OCI-LY1 (cell line): Measurements from ENCODE around the gene CUEDC1.

Experiments
- H2AFZ ChIP-seq: fragments of 200-600 bp; sonication (generic), shearing (Covaris generic); 2 replicates; pipeline ENCODE4 v1.6.0; 2014; ENCODE audit warnings: antibody characterized with exemption, mild to moderate bottlenecking, low read length
- H3F3A ChIP-seq: fragments of 200-600 bp; sonication (generic), shearing (Covaris generic); 2 replicates; pipeline ENCODE4 v1.6.0; 2014; ENCODE audit warnings: mild to moderate bottlenecking, antibody characterized with exemption, low read length, moderate library complexity; ENCODE audit not compliant: insufficient read depth
- H3K27ac ChIP-seq: fragments of 200-600 bp; sonication (generic); 2 replicates; pipeline ENCODE4 v1.5.1; 2014; ENCODE audit warnings: low read length, mixed run types, mild to moderate bottlenecking, low read depth; ENCODE audit not compliant: poor library complexity, severe bottlenecking
- H3K27me3 ChIP-seq: fragments of 200-600 bp; sonication (generic); 2 replicates; pipeline ENCODE4 v1.6.0; 2014; ENCODE audit warnings: antibody characterized with exemption, mild to moderate bottlenecking, low read length, moderate library complexity; ENCODE audit not compliant: insufficient read depth
- H3K36me3 ChIP-seq: fragments of 200-600 bp; sonication (generic); 2 replicates; pipeline ENCODE4 v1.6.1; 2014; ENCODE audit warnings: mild to moderate bottlenecking, antibody characterized with exemption, low read length, moderate library complexity, mixed read lengths; ENCODE audit not compliant: insufficient read depth
- H3K4me1 ChIP-seq: fragments of 200-600 bp; sonication (generic); 2 replicates; pipeline ENCODE4 v1.5.1; 2014; ENCODE audit warnings: mild to moderate bottlenecking, low read length, moderate library complexity; ENCODE audit not compliant: insufficient read depth, severe bottlenecking
- H3K4me2 ChIP-seq: fragments of 200-600 bp; sonication (generic), shearing (Covaris generic); 2 replicates; pipeline ENCODE4 v1.6.1; 2014; ENCODE audit warnings: low read length
- H3K4me3 ChIP-seq: fragments of 200-600 bp; sonication (generic); 2 replicates; pipeline ENCODE4 v1.5.1; 2014; ENCODE audit warnings: low read length, low read depth, mild to moderate bottlenecking, mixed read lengths; ENCODE audit not compliant: poor library complexity, severe bottlenecking
- H3K79me2 ChIP-seq: fragments of 200-600 bp; shearing (Covaris generic); 2 replicates; pipeline ENCODE4 v1.6.1; 2016; ENCODE audit warnings: mixed run types, low read length, mixed read lengths; ENCODE audit not compliant: insufficient read depth
- H3K9ac ChIP-seq: fragments of 200-600 bp; sonication (generic), shearing (Covaris generic); 2 replicates; pipeline ENCODE4 v1.6.1; 2014; ENCODE audit warnings: mild to moderate bottlenecking, low read length, mixed read lengths
- H3K9me2 ChIP-seq: fragments of 200-600 bp; sonication (generic), shearing (Covaris generic); 2 replicates; pipeline ENCODE4 v1.6.1; 2014; ENCODE audit warnings: low read depth, mild to moderate bottlenecking, low read length, mixed read lengths
- H3K9me3 ChIP-seq: fragments of 200-600 bp; shearing (Covaris generic); 2 replicates; pipeline ENCODE4 v1.6.1; 2014; ENCODE audit warnings: low read length, mixed read lengths
- H4K20me1 ChIP-seq: fragments of 200-600 bp; sonication (generic), shearing (Covaris generic); 2 replicates; pipeline ENCODE4 v1.6.0; 2016; ENCODE audit warnings: mild to moderate bottlenecking, low read length; ENCODE audit not compliant: insufficient read depth
- EZH2 ChIP-seq: fragments of 200-600 bp; sonication (generic), shearing (Covaris generic); IDR thresholded peaks from 2 replicates; pipeline ENCODE4 v1.8.0; 2017; ENCODE audit warnings: borderline replicate concordance, mixed run types, mild to moderate bottlenecking, antibody characterized with exemption, low read length, moderate library complexity, mixed read lengths
- TF ChIP-seq, protein P1 (sequence below): fragments of 200-600 bp; sonication (generic), shearing (Covaris generic); IDR thresholded peaks from 2 replicates; pipeline ENCODE4 v1.5.1; 2017; ENCODE audit warnings: mild to moderate bottlenecking, antibody characterized with exemption, low read length, moderate library complexity, mixed read lengths

Gene CUEDC1

DNA sequence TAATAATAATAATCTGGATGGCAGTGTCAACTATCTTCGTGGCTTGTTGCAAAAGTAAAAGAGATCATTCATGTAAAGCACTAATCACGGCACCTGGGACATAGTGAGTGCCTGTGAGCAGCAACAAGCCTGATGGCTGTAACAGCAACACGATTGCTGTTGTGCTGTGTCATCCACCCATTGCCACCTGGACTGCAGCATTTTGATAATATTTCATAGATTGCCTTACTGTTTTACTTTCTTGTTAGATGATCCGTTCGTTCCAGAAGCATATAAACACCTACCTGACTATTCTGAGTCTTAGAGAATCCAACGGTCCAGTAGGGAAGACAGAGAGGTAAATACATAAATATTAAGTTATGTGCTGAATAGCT lies 102.3 kb downstream of the CUEDC1 start:
- Histone ChIP-seq H3K9ac (no peak overlapping the region), H3K9me3 (no peaks in the 10 kb centered on the region), H3K36me3 (peaks cover 5% of the 10 kb centered on the region; the same call in 1 of the 2 replicates), H4K20me1 (no peaks in the 10 kb centered on the region), H3K4me3 (no peak overlapping the region), H3F3A (no peaks in the 10 kb centered on the region), H3K79me2 (peaks cover 10% of the 10 kb centered on the region), H3K27ac (no peak overlapping the region), H3K9me2 (no peaks in the 10 kb centered on the region), H3K4me1 (peaks cover 30% of the 10 kb centered on the region), H3K4me2 (no peak overlapping the region), H3K27me3 (no peaks in the 10 kb centered on the region), H2AFZ (no peak overlapping the region)
- TF ChIP-seq, protein P1, sequence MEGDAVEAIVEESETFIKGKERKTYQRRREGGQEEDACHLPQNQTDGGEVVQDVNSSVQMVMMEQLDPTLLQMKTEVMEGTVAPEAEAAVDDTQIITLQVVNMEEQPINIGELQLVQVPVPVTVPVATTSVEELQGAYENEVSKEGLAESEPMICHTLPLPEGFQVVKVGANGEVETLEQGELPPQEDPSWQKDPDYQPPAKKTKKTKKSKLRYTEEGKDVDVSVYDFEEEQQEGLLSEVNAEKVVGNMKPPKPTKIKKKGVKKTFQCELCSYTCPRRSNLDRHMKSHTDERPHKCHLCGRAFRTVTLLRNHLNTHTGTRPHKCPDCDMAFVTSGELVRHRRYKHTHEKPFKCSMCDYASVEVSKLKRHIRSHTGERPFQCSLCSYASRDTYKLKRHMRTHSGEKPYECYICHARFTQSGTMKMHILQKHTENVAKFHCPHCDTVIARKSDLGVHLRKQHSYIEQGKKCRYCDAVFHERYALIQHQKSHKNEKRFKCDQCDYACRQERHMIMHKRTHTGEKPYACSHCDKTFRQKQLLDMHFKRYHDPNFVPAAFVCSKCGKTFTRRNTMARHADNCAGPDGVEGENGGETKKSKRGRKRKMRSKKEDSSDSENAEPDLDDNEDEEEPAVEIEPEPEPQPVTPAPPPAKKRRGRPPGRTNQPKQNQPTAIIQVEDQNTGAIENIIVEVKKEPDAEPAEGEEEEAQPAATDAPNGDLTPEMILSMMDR = no peak
- TF ChIP-seq EZH2 = no peak

DNA sequence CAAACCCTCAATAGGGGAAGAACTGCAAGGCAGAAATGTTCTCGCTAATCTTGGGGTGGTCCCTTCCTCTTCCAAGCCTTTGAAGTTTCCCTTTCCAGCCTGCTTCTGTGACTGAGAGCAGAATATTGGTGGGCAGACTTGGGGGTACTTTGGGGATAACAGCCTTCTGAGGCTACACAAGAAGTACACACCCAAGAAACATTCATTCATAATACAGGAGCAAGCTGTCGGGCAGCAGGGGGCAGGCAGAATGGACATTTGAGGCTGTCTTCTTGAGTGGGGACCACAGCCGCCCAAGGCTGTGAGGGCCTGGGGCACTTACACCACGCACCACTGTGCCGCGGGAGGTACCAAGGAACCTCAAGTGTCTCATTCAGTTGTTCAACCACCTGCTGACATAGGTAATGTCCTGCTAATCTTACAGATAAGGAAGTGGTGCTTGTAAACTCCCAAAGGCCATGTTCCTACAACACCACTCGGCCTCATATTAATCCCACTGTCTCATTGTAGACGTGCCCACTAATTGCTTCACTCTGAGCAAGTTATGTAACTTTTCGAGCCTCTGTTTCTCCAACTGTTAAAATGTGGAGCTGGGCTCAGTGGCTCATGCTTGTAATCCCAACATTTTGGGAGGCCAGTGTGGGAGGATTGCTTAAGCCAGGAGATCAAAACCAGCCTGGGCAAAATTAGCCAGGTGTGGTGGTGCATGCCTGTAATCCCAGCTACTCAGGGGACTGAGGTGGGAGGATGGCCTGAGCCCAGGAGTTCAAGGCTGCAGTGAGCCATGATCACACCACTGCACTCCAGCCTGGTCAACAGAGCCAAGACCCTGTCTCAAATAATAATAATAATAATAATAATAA lies 102.9 kb downstream of the CUEDC1 start:
- no peaks in the 10 kb centered on the region for H3F3A ChIP-seq
- no peak overlapping the region for H3K4me3 ChIP-seq
- H3K9ac ChIP-seq = no peak overlapping the region
- no peaks in the 10 kb centered on the region for H3K27me3 ChIP-seq
- no peak overlapping the region for H2AFZ ChIP-seq
- H3K9me2 ChIP-seq = no peaks in the 10 kb centered on the region
- H4K20me1 ChIP-seq = no peaks in the 10 kb centered on the region
- no peak overlapping the region for H3K27ac ChIP-seq
- no peak overlapping the region for H3K4me2 ChIP-seq
- no peaks in the 10 kb centered on the region for H3K9me3 ChIP-seq
- peaks cover 10% of the 10 kb centered on the region for H3K79me2 ChIP-seq
- no peak for TF ChIP-seq EZH2
- TF ChIP-seq, protein P1 = no peak
- peaks cover 8% of the 10 kb centered on the region; the same call in 1 of the 2 replicates for H3K36me3 ChIP-seq
- H3K4me1 ChIP-seq = peaks cover 30% of the 10 kb centered on the region

DNA sequence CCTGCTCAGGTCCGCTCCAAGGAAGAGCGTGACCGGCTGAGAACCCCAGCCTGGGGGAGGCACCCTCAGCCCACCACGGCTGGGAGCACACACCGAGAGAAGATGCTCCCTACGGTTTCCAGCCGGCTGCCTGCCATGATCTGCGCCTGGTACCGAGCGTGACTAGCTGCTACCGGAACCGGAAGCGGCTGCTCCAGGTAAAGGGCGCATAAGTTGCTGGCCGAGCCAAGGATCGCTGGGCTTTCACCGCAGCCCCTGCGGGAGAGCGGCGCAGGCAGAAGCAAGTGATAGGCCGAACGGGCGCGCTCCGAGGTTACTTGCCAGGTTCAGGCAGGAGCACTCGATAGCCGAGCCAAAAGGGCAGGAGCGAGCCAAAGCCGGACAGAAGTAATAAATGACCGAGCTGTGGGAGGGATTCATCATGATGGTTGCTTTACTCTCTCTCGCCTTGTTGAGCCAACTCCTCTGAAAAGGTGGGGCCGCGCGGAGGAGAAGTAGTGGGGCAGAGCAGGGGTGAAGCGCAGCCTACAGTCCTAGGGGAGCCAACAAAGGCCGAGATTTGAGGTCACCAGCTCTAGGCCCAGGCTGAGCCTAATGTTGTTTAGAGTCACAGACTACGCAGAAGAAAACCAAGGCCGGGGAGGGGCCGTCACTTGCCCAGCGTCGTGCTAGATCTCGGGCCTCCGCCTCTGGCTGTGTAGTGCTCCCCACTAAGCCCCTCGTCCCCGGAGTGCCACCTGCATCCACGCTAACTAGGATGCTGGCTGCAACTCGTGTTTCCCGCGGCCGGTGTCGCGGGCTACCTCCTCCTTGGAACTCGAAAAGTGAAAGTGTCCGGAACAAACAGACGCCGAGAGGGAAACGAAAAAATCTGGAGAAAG lies 105.1 kb downstream of the CUEDC1 start, which contains the start of gene MRPS23:
MRPS23 (minus strand) TSS at position 171 of the 881 bp plus-strand sequence; CDS start at position 137, 34 bp downstream.
- TF ChIP-seq, protein P1 = no peak
- TF ChIP-seq EZH2 = no peak
- peaks cover 10% of the 10 kb centered on the region for H3K79me2 ChIP-seq

More for the DNA sequence above, 105.1 kb downstream of the CUEDC1 start, which contains the start of gene MRPS23:
- H3K4me1 ChIP-seq = peaks cover 23% of the 10 kb centered on the region
- no peaks in the 10 kb centered on the region for H3K9me2 ChIP-seq
- H3K27ac ChIP-seq = peak within 1 kb of the TSS; percentile 53
- H3K4me2 ChIP-seq = peak within 1 kb of the TSS; percentile 87
- H3K9ac ChIP-seq = peak within 1 kb of the TSS; percentile 85
- peak within 1 kb of the TSS; percentile 53; the same call in 1 of the 2 replicates for H2AFZ ChIP-seq
- peaks cover 17% of the 10 kb centered on the region for H3K36me3 ChIP-seq
- H3K9me3 ChIP-seq = no peaks in the 10 kb centered on the region
- H4K20me1 ChIP-seq = no peaks in the 10 kb centered on the region
- peak within 1 kb of the TSS; percentile 81 for H3K4me3 ChIP-seq
- H3F3A ChIP-seq = no peaks in the 10 kb centered on the region
- H3K27me3 ChIP-seq = no peaks in the 10 kb centered on the region
